Urothelium cell line (cell line): ENCODE measurements around the gene TPM1.
A peak's percentile ranks its signal among the peaks of the same experiment; 100 is the strongest.
"Not testable (repeated sequence)": the region's sequence is repeated elsewhere in the genome, so short reads cannot be mapped to it uniquely, and the experiment has no call there.

ENCODE experiments used
- DNase-seq: peaks from one replicate; pipeline ENCODE4 v3.0.0; 2011; ENCODE audit warnings: low spot score, mixed read lengths
- FAIRE-seq: peaks from 2 replicates; lab custom pipeline; 2011; peaks lifted over from hg19 to GRCh38; lab: Jason Lieb, UNC

Gene TPM1

GRCh38 chr15:63090472-63090871 lies 47.9 kb downstream of the TPM1 start:
- DNase-seq (no peak), FAIRE-seq (no peak)

GRCh38 chr15:63090887-63091286 lies 48.3 kb downstream of the TPM1 start:
- DNase-seq (no peak), FAIRE-seq (no peak)

DNA sequence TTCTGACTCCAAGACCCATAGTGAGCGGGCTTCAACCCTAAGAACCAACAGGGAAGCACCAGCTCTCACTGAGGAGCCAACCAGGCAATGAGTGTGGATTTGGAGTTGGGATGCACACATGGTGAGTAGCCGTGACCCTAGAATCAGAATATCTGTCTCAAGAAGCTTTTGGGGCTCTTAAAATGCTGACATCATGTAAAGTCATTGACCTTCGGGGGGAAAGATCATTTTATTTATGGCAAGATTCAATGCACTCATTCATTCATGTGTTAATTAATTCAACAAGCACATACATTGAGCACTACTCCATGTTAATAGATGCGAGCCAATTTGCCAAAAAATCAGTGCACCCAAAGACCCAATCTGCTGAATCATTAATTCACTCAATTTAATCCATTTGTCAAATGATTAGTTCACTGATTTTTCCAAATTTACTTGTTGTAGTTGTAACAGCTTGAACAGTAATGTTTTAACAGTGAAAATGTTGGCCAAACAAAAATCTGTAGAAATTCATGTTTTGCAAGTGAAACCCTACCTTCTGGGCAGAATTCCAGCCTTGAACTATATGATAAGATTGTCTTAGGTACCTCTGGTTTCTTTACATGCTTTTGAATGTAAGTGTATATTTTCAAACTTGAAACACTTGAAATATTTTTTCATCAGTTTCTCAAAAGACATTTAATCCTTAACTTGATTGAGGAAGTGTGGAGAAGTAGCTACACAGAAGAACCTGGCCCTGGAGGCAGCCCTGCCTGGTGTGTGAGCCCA lies 49.3 kb downstream of the TPM1 start:
- FAIRE-seq (peak; percentile 53), DNase-seq (no peak)

- FAIRE-seq: peak; percentile 97
Observed at GRCh38 chr15:63093486-63094205, 51.1 kb downstream of the TPM1 start.

DNA sequence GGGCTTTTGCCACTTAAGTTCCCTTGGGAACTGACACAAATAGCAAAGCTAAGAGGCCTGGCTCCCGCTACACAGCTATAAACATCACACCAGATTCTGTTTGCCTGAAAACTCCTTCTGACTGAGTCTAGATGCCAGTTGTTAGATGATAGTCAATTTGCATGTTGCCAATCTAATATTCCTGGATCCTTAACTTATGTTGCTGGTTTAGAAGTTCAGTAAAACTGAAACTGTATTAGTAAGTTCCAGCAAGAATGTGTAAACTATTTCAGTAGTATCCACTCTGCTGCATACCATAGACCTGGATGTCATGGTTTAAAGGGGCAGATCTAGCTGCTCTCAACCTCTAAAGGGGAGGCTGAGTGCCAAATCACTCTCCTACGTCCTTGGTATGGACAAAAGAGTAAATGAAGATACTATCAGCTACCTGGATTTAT lies 52.0 kb downstream of the TPM1 start:
- FAIRE-seq: peak; percentile 48
- peak; percentile 54 for DNase-seq

More at GRCh38 chr15:63093486-63094205, 51.1 kb downstream of the TPM1 start:
- DNase-seq: peak; percentile 85

DNA sequence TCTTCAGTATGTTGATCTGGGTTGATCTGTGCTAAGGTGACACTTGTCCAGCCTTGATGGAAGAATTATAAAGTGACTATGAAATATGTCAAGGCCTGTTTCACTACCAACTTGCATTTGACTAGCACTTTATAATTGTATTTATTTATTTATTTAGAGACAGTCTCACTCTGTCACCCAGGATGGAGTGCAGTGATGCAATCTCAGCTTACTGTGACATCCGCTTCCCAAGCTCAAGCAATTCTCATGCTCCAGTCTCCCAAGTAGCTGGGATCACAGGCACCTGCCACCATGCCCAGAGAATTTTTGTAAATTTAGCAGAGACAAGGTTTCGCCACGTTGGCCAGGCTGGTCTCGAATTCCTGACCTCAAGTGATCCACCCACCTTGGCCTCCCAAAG lies 53.6 kb downstream of the TPM1 start:
- DNase-seq: no peak
- FAIRE-seq: no peak

- not testable (repeated sequence) for DNase-seq, FAIRE-seq
Observed at GRCh38 chr15:63098901-63099300, 56.4 kb downstream of the TPM1 start.

- not testable (repeated sequence) for FAIRE-seq, DNase-seq
Observed at GRCh38 chr15:63099581-63099980, 57.0 kb downstream of the TPM1 start.

GRCh38 chr15:63103416-63103815 lies 60.9 kb downstream of the TPM1 start:
- no peak for FAIRE-seq

GRCh38 chr15:63104727-63105126 lies 62.2 kb downstream of the TPM1 start:
- no peak for DNase-seq
- no peak for FAIRE-seq

More at GRCh38 chr15:63103416-63103815, 60.9 kb downstream of the TPM1 start:
- DNase-seq: no peak

DNA sequence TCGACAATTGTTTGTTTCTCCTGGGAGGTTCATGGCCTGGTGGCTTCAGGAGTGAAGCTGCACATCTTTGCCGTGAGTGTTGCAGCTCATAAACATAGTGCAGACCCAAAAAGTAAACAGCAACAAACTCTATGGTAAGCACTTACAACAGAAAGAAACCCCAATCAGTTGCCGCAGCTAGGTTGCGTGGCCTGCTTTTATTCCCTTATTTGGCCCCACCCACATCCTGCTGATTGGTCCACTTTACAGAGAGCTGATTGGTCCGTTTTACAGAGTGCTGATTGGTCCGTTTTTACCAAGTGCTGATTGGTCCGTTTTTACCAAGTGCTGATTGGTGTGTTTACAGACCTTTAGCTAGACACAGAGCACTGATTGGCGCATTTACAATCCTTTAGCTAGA lies 62.8 kb downstream of the TPM1 start:
- DNase-seq, FAIRE-seq: not testable (repeated sequence)

- DNase-seq (peak; percentile 92), FAIRE-seq (peak; percentile 87)
Observed at GRCh38 chr15:63107895-63108546, 65.5 kb downstream of the TPM1 start.

GRCh38 chr15:63109498-63109897 lies 67.0 kb downstream of the TPM1 start:
- FAIRE-seq (no peak), DNase-seq (no peak)

DNA sequence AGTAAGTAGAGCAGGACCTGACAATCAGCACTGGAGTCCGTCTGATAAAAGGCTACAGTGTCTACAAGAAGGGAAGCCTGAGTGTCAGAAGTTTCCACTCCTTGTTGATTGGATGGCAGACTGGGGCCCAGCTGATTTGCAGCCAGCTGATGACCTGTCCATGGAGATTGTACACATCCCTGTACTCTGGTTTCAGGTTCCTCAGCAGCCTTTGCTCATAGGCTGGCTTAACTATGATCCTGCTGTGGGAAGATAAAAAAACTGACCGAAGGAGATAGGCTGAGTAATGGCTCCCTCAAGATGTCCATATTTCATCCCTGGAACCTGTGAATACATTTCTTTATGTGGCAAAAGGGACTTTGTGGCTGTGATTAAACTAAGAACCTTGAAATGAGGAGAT lies 67.4 kb downstream of the TPM1 start:
- FAIRE-seq (no peak), DNase-seq (no peak)

DNA sequence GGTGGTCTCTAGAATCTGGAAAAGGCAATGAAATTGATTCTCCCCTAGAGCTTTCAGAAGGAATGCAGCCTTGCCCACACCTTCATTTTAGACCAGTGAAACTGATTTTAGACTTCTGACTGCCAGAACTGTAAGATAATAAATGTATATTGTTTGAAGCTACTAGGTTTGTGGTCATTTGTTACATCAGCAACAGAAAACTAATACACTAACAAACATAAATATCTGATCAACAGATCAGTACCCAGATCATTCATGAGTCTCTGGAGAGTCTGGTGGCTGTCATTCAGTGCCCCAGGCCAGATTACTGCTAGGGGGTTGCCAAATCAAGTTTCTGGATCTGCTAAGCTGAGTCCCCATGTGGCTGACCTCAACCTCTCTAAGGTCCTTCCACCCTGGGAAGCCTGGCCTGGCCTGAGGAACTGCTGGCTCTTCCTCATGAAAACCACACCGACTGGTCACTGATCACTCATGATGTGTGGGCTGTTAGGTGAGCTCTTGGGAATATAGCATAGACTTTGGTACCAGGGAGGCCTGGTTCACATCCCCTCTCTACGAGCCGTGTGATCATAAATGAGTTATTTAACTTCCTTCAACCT lies 68.0 kb downstream of the TPM1 start:
- FAIRE-seq (no peak), DNase-seq (no peak)

- FAIRE-seq (peak; percentile 62), DNase-seq (no peak)
Observed at GRCh38 chr15:63111481-63111880, 68.9 kb downstream of the TPM1 start.

DNA sequence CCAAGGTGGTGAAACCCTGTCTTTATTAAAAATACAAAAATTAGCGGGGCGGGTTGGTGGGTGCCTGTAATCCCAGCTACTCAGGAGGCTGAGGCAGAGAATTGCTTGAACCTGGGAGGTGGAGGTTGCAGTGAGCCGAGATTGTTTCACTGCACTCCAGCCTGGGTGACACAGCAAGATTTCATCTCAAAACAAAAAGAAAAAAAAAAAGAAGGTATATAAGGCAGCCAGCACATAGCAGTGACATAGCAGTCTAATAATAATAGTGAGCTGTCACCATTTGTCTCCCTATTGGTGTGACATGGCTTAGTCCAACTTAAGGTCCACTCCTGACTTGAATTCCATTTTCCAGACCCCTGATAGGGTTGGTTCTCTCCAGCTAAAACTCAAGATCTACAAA lies 70.3 kb downstream of the TPM1 start:
- FAIRE-seq: no peak
- no peak for DNase-seq

GRCh38 chr15:63114465-63114864 lies 71.9 kb downstream of the TPM1 start:
- FAIRE-seq: no peak
- DNase-seq: no peak
